ENCODE data around the gene TLR4.

TLR4 gene

DNA sequence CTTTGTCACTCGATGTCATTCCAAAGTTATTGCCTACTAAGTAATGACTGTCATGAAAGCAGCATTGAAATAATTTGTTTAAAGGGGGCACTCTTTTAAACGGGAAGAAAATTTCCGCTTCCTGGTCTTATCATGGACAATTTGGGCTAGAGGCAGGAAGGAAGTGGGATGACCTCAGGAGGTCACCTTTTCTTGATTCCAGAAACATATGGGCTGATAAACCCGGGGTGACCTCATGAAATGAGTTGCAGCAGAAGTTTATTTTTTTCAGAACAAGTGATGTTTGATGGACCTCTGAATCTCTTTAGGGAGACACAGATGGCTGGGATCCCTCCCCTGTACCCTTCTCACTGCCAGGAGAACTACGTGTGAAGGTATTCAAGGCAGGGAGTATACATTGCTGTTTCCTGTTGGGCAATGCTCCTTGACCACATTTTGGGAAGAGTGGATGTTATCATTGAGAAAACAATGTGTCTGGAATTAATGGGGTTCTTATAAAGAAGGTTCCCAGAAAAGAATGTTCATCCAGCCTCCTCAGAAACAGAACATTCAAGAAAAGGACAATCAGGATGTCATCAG is 11.3 kb downstream of the TLR4 start:
- DNase-seq = no peak

DNA sequence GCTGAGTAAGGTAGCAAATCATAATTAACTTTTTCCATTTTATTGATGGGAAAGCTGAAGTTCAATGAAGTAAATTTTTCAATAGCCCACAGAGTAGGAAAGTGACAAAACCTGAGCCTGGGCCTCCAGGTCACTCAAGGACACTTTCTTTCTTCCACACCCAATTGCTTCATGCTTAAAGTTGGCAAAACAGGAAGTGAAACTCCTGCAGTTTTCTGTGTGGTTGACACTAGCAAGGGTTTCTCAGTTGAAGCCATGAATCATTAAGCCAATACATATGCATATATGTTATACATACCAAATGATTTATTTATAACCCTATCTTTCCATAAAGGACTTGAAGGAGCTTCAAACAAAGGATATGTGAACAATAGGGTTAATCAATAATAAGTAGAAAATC is 13.9 kb downstream of the TLR4 start:
- DNase-seq = no peak

- DNase-seq = no peak
Observed at GRCh38 chr9:117718701-117719100, 14.5 kb downstream of the TLR4 start.

DNA sequence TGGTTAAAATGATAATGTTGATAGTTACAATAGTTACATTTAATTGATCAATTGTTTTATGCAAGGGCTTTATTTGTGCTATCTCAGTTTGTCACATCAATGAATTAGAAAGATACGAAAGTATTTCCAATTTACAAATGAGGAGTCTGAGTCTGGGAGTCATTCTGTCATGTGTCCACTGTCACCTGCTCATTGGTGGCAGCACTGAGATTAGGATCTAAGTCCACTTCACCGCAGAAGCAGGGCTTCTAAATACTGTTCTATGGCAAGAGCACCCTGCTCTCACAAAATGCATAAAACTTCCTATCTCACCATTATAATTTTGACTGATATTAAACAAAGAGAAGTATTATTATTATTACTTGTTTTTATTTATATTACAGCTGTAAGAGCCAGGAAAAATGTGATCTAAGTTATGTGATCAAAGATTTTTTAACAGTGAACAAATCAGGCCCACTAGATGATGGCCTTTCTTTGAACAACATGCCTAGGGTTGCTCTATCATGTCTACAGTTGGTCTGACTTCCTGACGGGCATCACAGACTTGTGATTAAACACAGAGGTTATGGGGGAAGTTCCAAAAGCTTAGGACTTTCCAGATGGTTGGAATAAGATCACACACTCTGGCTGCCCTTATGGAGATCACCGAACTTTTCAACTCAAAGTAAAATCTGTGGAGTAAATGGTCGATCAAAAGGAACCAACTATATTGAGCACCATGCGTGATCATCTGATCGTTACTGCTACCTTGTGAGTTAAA is 15.1 kb downstream of the TLR4 start:
- no peak for DNase-seq

DNA sequence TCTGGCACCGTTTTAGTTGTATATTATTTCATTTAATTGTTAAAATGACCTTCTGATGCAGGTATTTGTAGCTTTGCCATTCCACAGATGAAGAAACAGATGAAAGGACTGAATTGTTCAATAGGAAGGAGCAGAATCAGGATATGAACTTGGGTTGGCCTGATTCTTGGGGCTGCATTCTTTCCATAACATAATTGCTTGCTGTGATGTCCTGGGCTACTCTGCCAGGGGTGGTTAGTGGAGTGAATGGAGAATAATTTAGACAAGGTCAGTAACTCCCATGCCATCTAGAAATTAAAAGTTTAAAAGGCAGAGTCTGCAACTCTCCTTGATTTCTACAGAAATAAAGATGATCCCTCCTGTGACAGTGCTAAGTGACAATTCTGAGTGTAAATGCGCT is 15.9 kb downstream of the TLR4 start:
- no peak for DNase-seq

DNA sequence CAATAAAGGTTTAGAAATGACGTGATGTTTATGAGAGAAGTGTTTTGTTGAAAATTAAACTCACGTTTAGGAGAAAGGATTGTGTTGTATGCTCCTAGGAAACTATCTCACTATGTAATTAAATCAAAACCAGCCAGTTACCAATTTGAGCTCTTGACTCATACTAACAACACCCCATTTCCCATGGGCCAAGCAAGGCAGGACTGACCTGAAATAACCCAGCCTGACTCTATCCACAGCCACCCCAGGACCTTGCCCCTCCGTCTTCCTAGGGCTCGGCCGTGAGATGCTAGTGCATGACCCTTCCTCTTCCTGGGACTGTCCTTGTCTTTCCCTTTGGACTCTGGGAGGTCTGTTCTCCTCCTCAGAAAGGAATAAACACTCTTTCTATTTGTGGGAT is 16.4 kb downstream of the TLR4 start:
- DNase-seq = no peak

- DNase-seq = no peak
Observed at GRCh38 chr9:117720987-117721386, 16.8 kb downstream of the TLR4 start.

GRCh38 chr9:117722108-117722761 is 18.0 kb downstream of the TLR4 start:
- no peak for DNase-seq

- DNase-seq = no peak
Observed at GRCh38 chr9:117723986-117724625, 19.9 kb downstream of the TLR4 start.

- no peak for DNase-seq
Observed at GRCh38 chr9:117725426-117725887, 21.3 kb downstream of the TLR4 start.

DNA sequence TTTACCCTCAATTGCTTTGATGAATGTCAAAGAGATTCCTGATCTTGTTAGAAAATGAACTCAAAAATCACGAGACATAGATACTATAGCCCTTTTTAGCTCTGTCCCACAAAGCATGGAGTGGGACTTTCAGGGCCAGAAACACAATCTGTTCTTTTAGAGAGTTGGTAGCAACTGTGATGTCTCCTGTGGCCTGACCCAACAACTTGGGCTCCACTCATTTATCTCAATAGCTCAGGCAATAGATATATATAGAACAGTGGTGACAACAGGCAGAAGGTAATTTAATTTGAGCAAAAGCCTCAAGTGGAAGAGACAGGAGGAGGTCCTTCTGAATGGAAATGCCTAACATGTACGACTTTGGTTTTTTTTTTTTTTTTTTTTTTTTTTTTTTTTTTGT is 25.2 kb downstream of the TLR4 start:
- DNase-seq = no peak

- DNase-seq = no peak
Observed at GRCh38 chr9:117732494-117732893, 28.3 kb downstream of the TLR4 start.

DNA sequence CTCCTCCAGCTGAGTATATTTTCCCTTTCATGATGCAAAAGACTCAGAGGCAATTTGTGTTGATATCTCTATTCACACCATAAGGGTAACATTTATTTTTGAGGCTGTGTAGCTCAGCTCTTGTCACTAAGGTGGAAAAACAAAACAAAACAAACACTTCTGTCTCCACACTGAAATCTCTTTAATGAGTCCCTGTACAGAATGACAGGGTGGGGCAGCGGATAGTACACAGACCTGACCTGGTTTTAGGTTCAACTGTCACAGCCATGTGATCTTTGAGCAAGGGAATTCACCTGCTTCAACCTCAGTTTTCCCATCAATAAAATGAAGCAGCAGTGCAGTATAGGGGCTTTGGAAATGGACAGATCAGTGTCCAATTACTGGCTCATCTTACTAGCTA is 29.3 kb downstream of the TLR4 start:
- DNase-seq = peak; percentile 43

DNA sequence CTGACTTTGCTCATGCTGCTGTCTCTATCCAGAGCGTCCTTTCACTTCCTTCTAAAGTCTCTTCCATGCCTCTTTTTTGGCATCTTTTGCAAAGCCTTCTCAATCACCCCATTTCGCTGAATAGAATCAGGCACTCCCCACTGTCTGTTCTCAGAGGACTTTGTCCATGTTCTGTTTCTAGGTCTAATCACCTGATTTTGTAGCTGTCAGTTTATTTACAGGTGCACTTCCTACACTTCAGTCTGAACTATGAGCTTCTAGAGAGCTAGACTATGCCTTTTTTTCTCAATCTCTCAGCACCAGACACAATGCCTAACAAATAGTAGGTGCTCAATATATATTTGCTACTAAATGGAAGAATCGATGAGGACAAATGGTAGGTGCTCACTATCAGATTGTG is 29.9 kb downstream of the TLR4 start:
- DNase-seq = no peak

DNA sequence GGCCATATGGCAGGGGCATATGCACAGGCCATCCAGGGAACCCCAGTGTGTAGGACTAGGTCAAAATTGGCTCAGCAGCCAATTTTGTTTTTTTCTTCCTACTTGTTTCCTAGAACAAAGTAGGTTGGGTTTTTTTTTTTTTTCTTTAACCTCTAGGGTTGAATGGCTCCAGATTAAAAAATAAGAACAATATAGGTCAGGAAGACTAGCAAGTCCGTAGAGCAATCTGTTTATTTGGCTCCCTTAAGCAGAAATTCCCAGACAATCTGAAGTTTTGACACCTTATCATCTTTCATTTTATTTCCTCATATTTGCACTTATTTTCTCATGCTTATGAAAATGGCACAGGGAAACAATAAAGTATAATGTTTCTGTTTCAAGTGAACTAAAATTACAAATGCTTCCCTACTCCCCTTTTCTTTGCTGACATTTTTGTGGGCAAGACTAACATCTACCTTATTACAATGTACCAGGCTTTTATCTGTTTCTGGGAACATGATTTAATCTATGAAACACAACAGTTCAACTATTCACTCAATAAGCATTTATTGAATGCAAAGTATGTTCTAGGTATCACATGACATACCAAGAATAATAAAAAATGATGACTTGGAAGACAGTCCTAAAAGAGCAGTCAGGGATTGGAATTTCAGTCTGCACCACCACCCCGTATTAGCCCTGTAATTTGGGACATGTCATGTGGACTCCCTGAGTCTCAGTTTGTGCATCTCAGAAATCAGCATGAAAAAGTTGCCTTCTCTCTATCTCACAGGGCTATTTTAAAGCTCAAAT is 30.5 kb downstream of the TLR4 start:
- DNase-seq = no peak

GRCh38 chr9:117737721-117738226 is 33.6 kb downstream of the TLR4 start:
- DNase-seq = no peak

GRCh38 chr9:117739206-117739605 is 35.0 kb downstream of the TLR4 start:
- DNase-seq = no peak

GRCh38 chr9:117739624-117740347 is 35.6 kb downstream of the TLR4 start:
- DNase-seq = no peak

DNA sequence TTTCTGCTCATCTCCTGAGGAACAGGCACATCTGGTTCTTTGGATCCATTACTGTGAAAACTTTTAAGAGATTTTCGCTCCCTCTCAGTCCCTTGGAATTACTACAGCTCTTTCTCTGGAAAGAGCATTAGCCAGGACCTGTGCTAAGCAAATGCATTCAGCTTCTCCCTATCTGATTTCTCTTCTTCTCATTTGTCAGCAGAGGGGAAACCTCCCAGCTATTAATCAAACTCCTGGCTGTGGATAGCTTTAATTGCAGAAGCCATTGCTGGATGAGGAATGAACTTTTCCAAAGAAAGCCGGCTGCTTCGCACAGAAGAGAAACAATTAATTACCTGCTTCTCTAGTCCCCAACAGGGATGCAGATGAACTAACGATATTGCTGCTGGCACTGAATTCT is 37.9 kb downstream of the TLR4 start:
- DNase-seq = no peak

- no peak for DNase-seq
Observed at GRCh38 chr9:117744369-117744768, 40.2 kb downstream of the TLR4 start.

- DNase-seq = no peak
Observed at GRCh38 chr9:117744856-117745389, 40.7 kb downstream of the TLR4 start.

- DNase-seq = no peak
Observed at GRCh38 chr9:117745598-117745997, 41.4 kb downstream of the TLR4 start.
